H1 (cell line): ENCODE data around the gene DNAJC9. TPM values are rescaled to one million over a fixed set of nuclear protein-coding genes. Genes with fewer than 3 reads are reported as not detected.

Experiments
- CTCF ChIA-PET: fragments of 300-600 bp; sonication (Branson Sonifier 250); formaldehyde crosslinking; loops from one replicate; lab custom pipeline; 2021; ENCODE audit not compliant: partially characterized antibody; lab: Charles Lee
- POLR2A ChIA-PET: fragments of 300-600 bp; sonication (Branson Sonifier 250); formaldehyde crosslinking; loops from one replicate; lab custom pipeline; 2021; ENCODE audit warnings: inconsistent platforms; ENCODE audit not compliant: partially characterized antibody; lab: Charles Lee
- DNase-seq, 2 experiments: peaks; one replicate each; pipeline versions ENCODE4 v3.0.0 to v3.0.0-alpha.2; 2010 to 2022; ENCODE audit warnings: low spot score in 2 of 2, low read depth in 1 of 2, mixed read lengths in 1 of 2
- FAIRE-seq: peaks from 2 replicates; lab custom pipeline; 2011; peaks lifted over from hg19 to GRCh38; lab: Jason Lieb, UNC
- H2AFZ ChIP-seq: 2 replicates; pipeline ENCODE4 v1.8.1; 2012; ENCODE audit warnings: low read length, inconsistent platforms
- H2AK5ac ChIP-seq: 2 replicates; pipeline ENCODE4 v1.6.1; 2013; ENCODE audit warnings: low read depth, low read length
- H2BK120ac ChIP-seq: replicated peaks from 2 replicates; pipeline ENCODE3; 2013; ENCODE audit warnings: low read depth, low read length, inconsistent platforms
- H2BK12ac ChIP-seq: 2 replicates; pipeline ENCODE4 v1.6.1; 2013; ENCODE audit warnings: low read depth, low read length
- H2BK15ac ChIP-seq: 2 replicates; pipeline ENCODE4 v1.6.1; 2013; ENCODE audit warnings: low read length
- H2BK20ac ChIP-seq: 2 replicates; pipeline ENCODE4 v1.6.1; 2013; ENCODE audit warnings: low read length
- H2BK5ac ChIP-seq: 2 replicates; pipeline ENCODE4 v1.6.1; 2013; ENCODE audit warnings: low read depth, low read length
- H3K14ac ChIP-seq: 2 replicates; pipeline ENCODE4 v1.6.1; 2013; ENCODE audit warnings: inconsistent platforms; ENCODE audit not compliant: insufficient read length
- H3K18ac ChIP-seq: 2 replicates; pipeline ENCODE4 v1.6.1; 2013; ENCODE audit warnings: low read length; ENCODE audit errors: extremely low read depth
- H3K23ac ChIP-seq: 2 replicates; pipeline ENCODE4 v1.6.1; 2013; ENCODE audit warnings: inconsistent platforms; ENCODE audit not compliant: insufficient read length
- H3K23me2 ChIP-seq: 2 replicates; pipeline ENCODE4 v1.6.1; 2013; ENCODE audit warnings: low read depth, low read length
- H3K27ac ChIP-seq: 2 replicates; pipeline ENCODE4 v1.6.1; 2011; ENCODE audit warnings: low read depth, low read length, inconsistent platforms
- H3K27me3 ChIP-seq, 4 experiments: replicated peaks in 1 of 4; 1 replicate in 1 of 4; 2 replicates in 3 of 4; pipeline versions ENCODE4 v1.6.1 to v1.8.1; 2011 to 2013; ENCODE audit warnings: low read length in 3 of 4, mild to moderate bottlenecking in 3 of 4, inconsistent platforms in 2 of 4, mixed read lengths in 2 of 4, moderate library complexity in 1 of 4; ENCODE audit not compliant: control insufficient read depth in 3 of 4, insufficient read depth in 3 of 4; ENCODE audit errors: extremely low read depth in 1 of 4
- H3K36me3 ChIP-seq, 4 experiments: 2 replicates each; pipeline versions ENCODE4 v1.6.1 to v1.8.1; 2011 to 2013; ENCODE audit warnings: mild to moderate bottlenecking in 4 of 4, low read length in 3 of 4, moderate library complexity in 2 of 4, control low read depth in 1 of 4, inconsistent platforms in 1 of 4; ENCODE audit not compliant: insufficient read depth in 4 of 4, control insufficient read depth in 2 of 4
- H3K4ac ChIP-seq: replicated peaks from 2 replicates; pipeline ENCODE3; 2013; ENCODE audit warnings: low read length, low read depth, mixed read lengths, inconsistent platforms; ENCODE audit not compliant: insufficient read length
- H3K4me1 ChIP-seq, 4 experiments: replicated peaks in 1 of 4; 1 replicate in 1 of 4; 2 replicates in 3 of 4; pipeline versions ENCODE4 v1.6.1 to v1.8.1; 2011 to 2013; ENCODE audit warnings: low read length in 3 of 4, inconsistent platforms in 2 of 4, mixed read lengths in 1 of 4; ENCODE audit not compliant: insufficient read depth in 4 of 4, control insufficient read depth in 3 of 4
- H3K4me2 ChIP-seq, 2 experiments: 2 replicates each; pipeline versions ENCODE4 v1.6.1 to v1.8.1; 2011 to 2013; ENCODE audit warnings: low read depth in 2 of 2, low read length in 2 of 2, control low read depth in 1 of 2, inconsistent platforms in 1 of 2, mild to moderate bottlenecking in 1 of 2; ENCODE audit not compliant: insufficient read depth in 1 of 2
- H3K4me3 ChIP-seq, 4 experiments: fragments of 200-600, 300-600 bp in 1 of 4; sonication (generic), shearing (Covaris generic), sonication (Bioruptor Twin) in 1 of 4; 2 replicates each; pipeline versions ENCODE4 v1.5.1 to v1.8.1; 2011 to 2016; ENCODE audit warnings: low read length in 4 of 4, low read depth in 3 of 4, control low read depth in 2 of 4, inconsistent platforms in 2 of 4, mild to moderate bottlenecking in 2 of 4, mixed read lengths in 1 of 4, moderate library complexity in 1 of 4; ENCODE audit not compliant: insufficient read depth in 2 of 4; ENCODE audit errors: extremely low read depth in 1 of 4
- H3K56ac ChIP-seq: replicated peaks from 2 replicates; pipeline ENCODE3; 2013; ENCODE audit warnings: low read depth, mild to moderate bottlenecking, mixed read lengths, low read length, inconsistent platforms; ENCODE audit not compliant: insufficient read length
- H3K79me1 ChIP-seq: 2 replicates; pipeline ENCODE4 v1.6.1; 2013; ENCODE audit warnings: low read depth, low read length, control low read depth
- H3K79me2 ChIP-seq, 2 experiments: 2 replicates each; pipeline versions ENCODE4 v1.6.1 to v1.8.1; 2012 to 2013; ENCODE audit warnings: low read length in 2 of 2, mild to moderate bottlenecking in 2 of 2, inconsistent platforms in 1 of 2; ENCODE audit not compliant: insufficient read depth in 2 of 2, control insufficient read depth in 1 of 2
- H3K9ac ChIP-seq, 4 experiments: replicated peaks in 1 of 4; 1 replicate in 1 of 4; 2 replicates in 3 of 4; pipeline versions ENCODE4 v1.6.1 to v1.8.1; 2011 to 2013; ENCODE audit warnings: low read depth in 3 of 4, low read length in 3 of 4, control low read depth in 2 of 4, mild to moderate bottlenecking in 2 of 4, moderate library complexity in 2 of 4, inconsistent platforms in 1 of 4; ENCODE audit errors: extremely low read depth in 1 of 4
- H3K9me3 ChIP-seq, 2 experiments: 2 replicates each; pipeline versions ENCODE4 v1.6.1 to v1.8.1; 2012 to 2013; ENCODE audit warnings: mild to moderate bottlenecking in 2 of 2, moderate library complexity in 2 of 2, control low read depth in 1 of 2, inconsistent platforms in 1 of 2, low read depth in 1 of 2, low read length in 1 of 2, mixed read lengths in 1 of 2; ENCODE audit not compliant: insufficient read depth in 2 of 2
- H4K20me1 ChIP-seq, 2 experiments: replicated peaks in 1 of 2; 2 replicates each; pipeline versions ENCODE3 to v1.8.1; 2011 to 2013; ENCODE audit warnings: inconsistent platforms in 2 of 2, low read length in 2 of 2, mild to moderate bottlenecking in 1 of 2; ENCODE audit not compliant: insufficient read depth in 2 of 2, control insufficient read depth in 1 of 2
- H4K5ac ChIP-seq: 2 replicates; pipeline ENCODE4 v1.6.1; 2013; ENCODE audit warnings: low read length, low read depth, mixed read lengths, inconsistent platforms; ENCODE audit not compliant: insufficient read length
- H4K8ac ChIP-seq: 2 replicates; pipeline ENCODE4 v1.8.0; 2013; ENCODE audit warnings: mild to moderate bottlenecking, moderate library complexity, low read length, inconsistent platforms; ENCODE audit not compliant: insufficient read depth; ENCODE audit errors: extremely low read depth
- H4K91ac ChIP-seq: replicated peaks from 2 replicates; pipeline ENCODE3; 2013; ENCODE audit warnings: low read length, mixed read lengths, inconsistent platforms; ENCODE audit not compliant: insufficient read length
- SIN3A ChIP-seq, 2 experiments: IDR thresholded peaks in 1 of 2; conservative IDR thresholded peaks in 1 of 2; 2 replicates each; pipeline ENCODE4 v1.6.1; 2011 to 2012; ENCODE audit warnings: low read length in 2 of 2, improper control_type of control experiment in 1 of 2, low read depth in 1 of 2, mild to moderate bottlenecking in 1 of 2
- WGBS, 2 experiments: shearing (Covaris generic) in 1 of 2; methylation state at CpG; one replicate each; pipeline versions ENCODE4 v1.1.6 to v1.1.7; 2013 to 2015; ENCODE audit warnings: low lambda C conversion rate in 2 of 2, mixed read lengths in 2 of 2, inconsistent platforms in 1 of 2, low coverage in 1 of 2, missing lambda C conversion rate in 1 of 2; ENCODE audit not compliant: insufficient replicate concordance in 2 of 2, insufficient coverage in 1 of 2, insufficient read length in 1 of 2; ENCODE audit errors: extremely low coverage in 1 of 2, missing lambda C conversion rate in 1 of 2; 5-methylcytosine and 5-hydroxymethylcytosine counted together
- polyA plus RNA-seq, 7 experiments: library from polyadenylated mRNA; depleted of rRNA in 3 of 7; stranded (reverse) in 5 of 7; unstranded in 2 of 7; fragments of >200 nt in 5 of 7; fragments of 200-250 nt in 2 of 7; gene quantifications; 1 replicate in 5 of 7; 2 replicates in 1 of 7; 4 replicates in 1 of 7; pipeline versions ENCODE4 v1.2.1 to v1.2.3, GENCODE V29; 2011 to 2013; ENCODE audit warnings: missing spikeins in 2 of 7, mixed read lengths in 2 of 7
- total RNA-seq: library from RNA; stranded (reverse); fragmentation: NEBNext Ultra II Directional; extraction: Animal tissue kit (Norgen Biotek cat#: 25700); gene quantifications from 2 replicates; pipeline ENCODE4 v1.2.1, GENCODE V29; 2021

DNAJC9 gene
- total and polyA plus RNA-seq, 2 of the 8 experiments (the other 6 are each of a cell fraction or from before 2014, with no cell fraction given), result 26.0 to 32.2 TPM

GRCh38 chr10:73293461-73293860 is 46.4 kb upstream of the DNAJC9 start:
- no peak overlapping the region for H2AFZ ChIP-seq

More at GRCh38 chr10:73293461-73293860, 46.4 kb upstream of the DNAJC9 start:
- no peak overlapping the region for H3K23ac ChIP-seq
- no peak overlapping the region for H3K4ac ChIP-seq
- H2AK5ac ChIP-seq, result no peak overlapping the region
- WGBS, 2 experiments, result 78% methylated on average over 3 of the region's 3 CpGs; no CpG with 5 or more reads in 1 of the 2 experiments
- H3K79me1 ChIP-seq, result no peaks in the 10 kb centered on the region
- no peak overlapping the region for H4K8ac ChIP-seq
- no peaks in the 10 kb centered on the region for H3K36me3 ChIP-seq
- no peak overlapping the region for H3K14ac ChIP-seq
- ChIA-PET POLR2A (no interaction called here), CTCF (interaction anchor here (0.9 to 1.3 kb wide), 2 partner anchors 30 to 59 kb away, joined by 3 read pairs; no protein-coding TSS in a partner anchor)
- H4K91ac ChIP-seq, result no peak overlapping the region
- no peak overlapping the region for H3K27ac ChIP-seq
- no peak overlapping the region for H4K5ac ChIP-seq
- no peak for FAIRE-seq
- H3K4me2 ChIP-seq, result no peak overlapping the region
- H3K18ac ChIP-seq, result no peak overlapping the region
- no peak overlapping the region for H2BK5ac ChIP-seq
- no peak overlapping the region for H3K4me3 ChIP-seq
- no peak for TF ChIP-seq SIN3A (conservative IDR thresholded peaks at IDR 0.05 in 1 of 2, IDR thresholded peaks at IDR 0.05 in 1 of 2; ENCODE audit: low read depth in 1 of 2, low read length in 2 of 2)
- H3K9ac ChIP-seq, result no peak overlapping the region
- no peak overlapping the region for H2BK12ac ChIP-seq
- H2BK15ac ChIP-seq, result no peak overlapping the region
- no peaks in the 10 kb centered on the region for H4K20me1 ChIP-seq
- H2BK20ac ChIP-seq, result no peak overlapping the region
- no peaks in the 10 kb centered on the region for H3K27me3 ChIP-seq
- no peak overlapping the region for H2BK120ac ChIP-seq
- no peaks in the 10 kb centered on the region for H3K23me2 ChIP-seq
- H3K56ac ChIP-seq, result no peak overlapping the region
- no peak for DNase-seq
- H3K79me2 ChIP-seq, result no peaks in the 10 kb centered on the region
- no peaks in the 10 kb centered on the region for H3K4me1 ChIP-seq
- H3K9me3 ChIP-seq, result peaks cover 1 to 2% of the 10 kb centered on the region in 2 experiments; a peak in 3 of 4 replicates
